ENCODE data around the gene NCKAP5.

The NCKAP5 gene

GRCh38 chr2:132697556-132698205, 870.6 kb downstream of the NCKAP5 start:
- Histone ChIP-seq H3K4me2 (no peak overlapping the region; a peak in 1 of 22 replicates), H3K36me3 (no peaks in the 10 kb centered on the region), H3K4me1 (peaks cover 10 to 14% (median 12%) of the 10 kb centered on the region in 10 experiments; a peak in 16 of 20 replicates), H3K4me3 (no peak overlapping the region), H3K27ac (no peak overlapping the region), H4K20me1 (no peaks in the 10 kb centered on the region), H3K9me3 (replicated peaks in 1 of 11) (no peaks in the 10 kb centered on the region), H3K27me3 (no peaks in the 10 kb centered on the region), H3K9ac (no peak overlapping the region)
- no peak for TF ChIP-seq Cebpa-rat (IDR thresholded peaks at IDR 0.05)

- H3K27me3 ChIP-seq: no peaks in the 10 kb centered on the region
- no peak overlapping the region for H3K4me2 ChIP-seq
- TF ChIP-seq Cebpa-rat (IDR thresholded peaks at IDR 0.05): no peak
- peaks cover 4 to 6% (median 5%) of the 10 kb centered on the region in 10 experiments; a peak in 13 of 20 replicates for H3K4me1 ChIP-seq
- no peaks in the 10 kb centered on the region for H4K20me1 ChIP-seq
- H3K4me3 ChIP-seq: no peak overlapping the region
- no peak overlapping the region for H3K9ac ChIP-seq
- H3K27ac ChIP-seq: no peak overlapping the region
- H3K36me3 ChIP-seq: no peaks in the 10 kb centered on the region
- H3K9me3 ChIP-seq (replicated peaks in 1 of 11): no peaks in the 10 kb centered on the region
Measured at GRCh38 chr2:132692816-132693215, 875.4 kb downstream of the NCKAP5 start.

DNA sequence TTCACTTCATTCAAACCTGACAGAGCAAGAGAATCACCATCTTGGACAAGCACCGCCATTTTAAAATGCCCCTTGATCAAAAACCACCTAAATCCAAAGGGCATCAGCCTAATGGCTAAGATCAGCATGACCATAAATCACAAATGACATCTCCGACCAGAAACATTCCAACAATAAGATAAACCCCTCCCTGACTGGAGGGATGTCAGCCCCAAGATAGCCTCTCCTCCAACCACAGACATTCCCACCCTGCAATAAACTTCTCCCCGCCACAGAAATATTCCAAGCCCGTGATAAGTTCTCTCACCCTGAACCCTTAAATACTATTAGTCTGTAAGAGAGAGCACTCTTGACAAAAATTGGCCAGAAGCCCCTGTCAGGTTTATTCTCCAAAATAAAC, 876.7 kb downstream of the NCKAP5 start:
- no peak for TF ChIP-seq Cebpa-rat (IDR thresholded peaks at IDR 0.05)
- H3K27ac ChIP-seq: no peak overlapping the region
- H3K36me3 ChIP-seq: no peaks in the 10 kb centered on the region
- no peaks in the 10 kb centered on the region for H3K9me3 ChIP-seq (replicated peaks in 1 of 11)
- H3K27me3 ChIP-seq: no peaks in the 10 kb centered on the region
- no peaks in the 10 kb centered on the region for H4K20me1 ChIP-seq
- no peak overlapping the region for H3K4me3 ChIP-seq
- H3K9ac ChIP-seq: no peak overlapping the region
- no peak overlapping the region for H3K4me2 ChIP-seq
- peaks cover 4 to 6% (median 5%) of the 10 kb centered on the region in 10 experiments; a peak in 13 of 20 replicates for H3K4me1 ChIP-seq

DNA sequence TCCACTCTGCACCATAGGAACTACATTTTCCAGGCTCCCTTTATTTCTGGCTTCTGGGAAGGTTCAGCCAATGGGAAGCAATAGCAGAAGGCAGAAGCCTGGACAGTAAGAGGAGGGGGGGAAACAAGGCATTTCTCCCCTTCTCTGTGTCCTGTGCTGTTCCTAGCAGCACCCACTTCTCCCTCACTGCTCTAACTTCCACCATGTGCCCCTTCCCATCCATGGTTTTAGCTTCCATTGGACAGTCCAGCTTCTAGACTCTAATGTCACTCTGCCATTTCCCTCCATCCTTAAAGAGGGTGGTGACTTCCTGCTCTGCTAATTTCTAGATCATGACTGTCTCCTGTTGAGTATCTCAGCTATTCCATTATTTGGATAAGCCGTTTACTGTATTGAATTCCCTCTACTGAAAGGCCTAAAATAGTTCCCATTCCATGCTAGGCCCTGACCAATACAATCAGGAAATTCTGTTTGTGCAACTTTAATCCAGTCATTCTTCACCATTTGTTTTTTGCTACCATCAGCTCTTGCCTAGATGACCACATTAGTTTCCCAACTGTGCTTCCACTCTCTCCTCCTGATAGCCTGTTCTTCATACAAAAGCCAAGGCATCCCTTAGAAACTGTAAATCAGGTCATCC, 877.5 kb downstream of the NCKAP5 start:
- no peak overlapping the region for H3K4me3 ChIP-seq
- no peak for TF ChIP-seq Cebpa-rat (IDR thresholded peaks at IDR 0.05)

GRCh38 chr2:132681766-132682165, 886.5 kb downstream of the NCKAP5 start:
- Histone ChIP-seq H3K4me2 (no peak overlapping the region), H3K36me3 (no peaks in the 10 kb centered on the region), H3K9me3 (replicated peaks in 1 of 11) (no peaks in the 10 kb centered on the region), H4K20me1 (no peaks in the 10 kb centered on the region), H3K9ac (no peak overlapping the region), H3K4me1 (no peaks in the 10 kb centered on the region), H3K27me3 (no peaks in the 10 kb centered on the region), H3K4me3 (no peak overlapping the region), H3K27ac (no peak overlapping the region)
- no peak for TF ChIP-seq Cebpa-rat (IDR thresholded peaks at IDR 0.05)

More for the DNA sequence above, 877.5 kb downstream of the NCKAP5 start:
- no peaks in the 10 kb centered on the region for H4K20me1 ChIP-seq
- H3K36me3 ChIP-seq: no peaks in the 10 kb centered on the region
- no peaks in the 10 kb centered on the region for H3K9me3 ChIP-seq (replicated peaks in 1 of 11)
- peaks cover 4 to 6% (median 5%) of the 10 kb centered on the region in 10 experiments; a peak in 13 of 20 replicates for H3K4me1 ChIP-seq
- H3K9ac ChIP-seq: no peak overlapping the region
- no peak overlapping the region for H3K27ac ChIP-seq
- H3K27me3 ChIP-seq: no peaks in the 10 kb centered on the region
- no peak overlapping the region for H3K4me2 ChIP-seq

DNA sequence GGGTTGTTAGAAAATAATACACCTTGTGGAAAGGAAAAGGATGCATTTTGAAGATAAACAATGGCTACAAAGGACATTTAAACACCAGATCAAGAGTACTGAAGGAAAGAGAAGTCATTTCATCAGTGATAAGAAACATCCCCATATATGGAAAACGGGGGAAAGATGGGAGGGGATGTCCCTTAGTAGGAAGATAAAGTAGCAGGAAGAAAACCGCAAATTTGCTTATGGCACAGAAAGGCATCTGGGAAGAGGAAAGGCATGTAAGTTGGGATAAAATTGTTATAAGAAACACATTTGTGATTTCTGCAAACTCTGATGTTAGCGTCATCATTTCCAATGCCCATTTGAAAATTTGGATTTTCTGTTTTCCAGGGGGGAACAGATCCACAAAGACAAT, 887.7 kb downstream of the NCKAP5 start:
- Histone ChIP-seq H3K4me1 (no peaks in the 10 kb centered on the region), H3K27ac (no peak overlapping the region), H3K36me3 (no peaks in the 10 kb centered on the region), H3K4me2 (no peak overlapping the region), H4K20me1 (no peaks in the 10 kb centered on the region), H3K27me3 (no peaks in the 10 kb centered on the region), H3K9me3 (replicated peaks in 1 of 11) (no peaks in the 10 kb centered on the region), H3K4me3 (no peak overlapping the region), H3K9ac (no peak overlapping the region)
- TF ChIP-seq Cebpa-rat (IDR thresholded peaks at IDR 0.05): no peak

DNA sequence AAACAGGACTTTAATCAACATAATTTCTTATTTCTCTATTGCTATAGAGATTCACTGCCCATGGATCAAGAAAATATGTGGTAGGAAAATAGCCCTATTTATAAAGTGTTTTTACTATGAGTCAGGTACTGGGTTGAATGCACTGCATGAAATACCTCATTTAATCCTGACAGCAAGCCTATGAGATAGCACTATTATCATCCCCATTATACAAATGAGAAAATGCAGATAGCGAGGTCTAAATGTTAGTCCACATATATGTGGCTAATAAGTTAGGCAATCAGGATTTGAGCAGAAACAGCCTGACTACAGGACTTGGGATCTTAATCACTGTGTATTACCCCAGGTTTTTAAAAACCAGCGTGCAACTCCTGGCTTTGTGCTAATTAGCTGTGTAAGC, 889.8 kb downstream of the NCKAP5 start:
- H4K20me1 ChIP-seq: no peaks in the 10 kb centered on the region
- H3K27ac ChIP-seq: no peak overlapping the region
- H3K27me3 ChIP-seq: no peaks in the 10 kb centered on the region
- no peak for TF ChIP-seq Cebpa-rat (IDR thresholded peaks at IDR 0.05)
- no peak overlapping the region for H3K9ac ChIP-seq
- no peaks in the 10 kb centered on the region for H3K4me1 ChIP-seq
- no peak overlapping the region for H3K4me2 ChIP-seq
- no peaks in the 10 kb centered on the region for H3K9me3 ChIP-seq (replicated peaks in 1 of 11)
- H3K36me3 ChIP-seq: no peaks in the 10 kb centered on the region
- no peak overlapping the region for H3K4me3 ChIP-seq

DNA sequence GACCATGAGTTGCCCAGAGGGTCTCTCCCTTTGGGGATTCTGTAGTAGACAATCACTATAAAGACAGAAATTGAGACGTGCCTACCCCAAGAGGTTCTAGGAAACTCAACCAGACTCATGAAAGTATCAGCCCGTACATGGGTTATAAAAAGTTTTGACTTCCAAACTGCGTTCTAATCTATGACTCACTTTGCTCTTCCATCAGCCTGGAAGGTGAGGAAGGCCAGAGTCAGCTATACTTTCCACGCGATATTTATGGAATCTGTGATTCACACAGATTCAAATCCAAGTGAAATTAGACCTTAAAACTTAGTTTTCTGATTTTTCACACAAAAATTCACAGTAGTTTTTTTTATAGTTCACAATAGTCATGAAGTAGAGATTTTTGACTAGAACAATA, 890.6 kb downstream of the NCKAP5 start:
- H3K9me3 ChIP-seq (replicated peaks in 1 of 11): no peaks in the 10 kb centered on the region
- no peak overlapping the region for H3K9ac ChIP-seq
- TF ChIP-seq Cebpa-rat (IDR thresholded peaks at IDR 0.05): no peak
- H3K36me3 ChIP-seq: no peaks in the 10 kb centered on the region
- no peak overlapping the region for H3K27ac ChIP-seq
- no peaks in the 10 kb centered on the region for H4K20me1 ChIP-seq
- no peaks in the 10 kb centered on the region for H3K4me1 ChIP-seq
- H3K27me3 ChIP-seq: peaks cover 0 to 4% (median 0%) of the 10 kb centered on the region in 11 experiments; a peak in 3 of 22 replicates
- H3K4me2 ChIP-seq: no peak overlapping the region
- H3K4me3 ChIP-seq: no peak overlapping the region

DNA sequence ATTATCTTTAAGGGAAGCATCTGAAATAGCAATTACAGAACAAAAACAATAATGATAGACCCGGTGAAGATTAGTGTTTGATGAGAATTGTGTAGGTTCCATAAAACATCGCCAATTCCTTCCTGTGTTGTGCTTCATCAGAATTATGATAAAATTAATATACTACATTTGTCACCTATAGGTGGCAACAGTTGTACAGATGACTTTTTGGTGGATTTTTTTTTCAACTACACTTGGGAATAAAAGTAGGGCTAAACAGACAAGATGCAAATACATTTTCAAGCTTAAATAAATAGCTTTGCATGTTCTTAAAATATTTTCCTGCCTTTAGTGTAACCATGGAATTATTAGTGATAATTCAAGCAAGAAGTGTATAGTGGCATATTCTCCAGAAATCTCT, 891.3 kb downstream of the NCKAP5 start:
- H3K9ac ChIP-seq: no peak overlapping the region
- no peaks in the 10 kb centered on the region for H4K20me1 ChIP-seq
- no peak overlapping the region for H3K4me3 ChIP-seq
- H3K27me3 ChIP-seq: peaks cover 0 to 11% (median 6%) of the 10 kb centered on the region in 11 experiments; a peak in 14 of 22 replicates
- H3K36me3 ChIP-seq: no peaks in the 10 kb centered on the region
- H3K4me2 ChIP-seq: no peak overlapping the region
- TF ChIP-seq Cebpa-rat (IDR thresholded peaks at IDR 0.05): no peak
- no peaks in the 10 kb centered on the region for H3K9me3 ChIP-seq (replicated peaks in 1 of 11)
- H3K4me1 ChIP-seq: no peaks in the 10 kb centered on the region
- H3K27ac ChIP-seq: no peak overlapping the region

All from BLaER1 treated with 17β-estradiol and CSF1 and Interleukin-3, amounts not matched to agents 10 nM and 100 nM (cell line).